ENCODE measurements around the gene HSPB8. TPM values are rescaled to one million over a fixed set of nuclear protein-coding genes. Genes with fewer than 3 reads are reported as not detected.
A peak's percentile ranks its signal among the peaks of the same experiment; 100 is the strongest.

The HSPB8 gene
- total and polyA plus RNA-seq, 9 donors = 125 to 221 (median 183) TPM

GRCh38 chr12:119147847-119148448, 30.8 kb upstream of the HSPB8 start:
- peaks cover 7% of the 10 kb centered on the region for H3K9me3 ChIP-seq (replicated peaks; ENCODE audit: control insufficient read depth, low read depth, low read length)
- H3K4me1 ChIP-seq (ENCODE audit: control insufficient read depth, insufficient read depth, low read length) = no peaks in the 10 kb centered on the region
- H3K27ac ChIP-seq (ENCODE audit: low read length) = no peak overlapping the region
- 54% methylated on average over 2 of the region's 2 CpGs for WGBS (ENCODE audit: insufficient coverage)
- DNase-seq = no peak
- no peak overlapping the region for H3K4me3 ChIP-seq (ENCODE audit: low read length)
- H3K27me3 ChIP-seq (ENCODE audit: control insufficient read depth, insufficient read depth, low read length) = peaks cover 10% of the 10 kb centered on the region
- no peaks in the 10 kb centered on the region for H3K36me3 ChIP-seq (ENCODE audit: control insufficient read depth, insufficient read depth, low read length)

- no peak overlapping the region for H3K4me3 ChIP-seq (ENCODE audit: low read length)
- H3K4me1 ChIP-seq (ENCODE audit: control insufficient read depth, insufficient read depth, low read length) = peaks cover 8% of the 10 kb centered on the region
- H3K27ac ChIP-seq (ENCODE audit: low read length) = no peak overlapping the region
- 80% methylated on average over 7 of the region's 7 CpGs for WGBS (ENCODE audit: insufficient coverage)
- peaks cover 16% of the 10 kb centered on the region for H3K27me3 ChIP-seq (ENCODE audit: control insufficient read depth, insufficient read depth, low read length)
- peaks cover 7% of the 10 kb centered on the region for H3K9me3 ChIP-seq (replicated peaks; ENCODE audit: control insufficient read depth, low read depth, low read length)
- no peaks in the 10 kb centered on the region for H3K36me3 ChIP-seq (ENCODE audit: control insufficient read depth, insufficient read depth, low read length)
- DNase-seq = no peak
Measured at GRCh38 chr12:119149270-119149669, 29.5 kb upstream of the HSPB8 start.

- DNase-seq = no peak
- no peak overlapping the region for H3K27ac ChIP-seq (ENCODE audit: low read length)
- H3K27me3 ChIP-seq (ENCODE audit: control insufficient read depth, insufficient read depth, low read length) = peaks cover 15% of the 10 kb centered on the region
- H3K9me3 ChIP-seq (replicated peaks; ENCODE audit: control insufficient read depth, low read depth, low read length) = peaks cover 7% of the 10 kb centered on the region
- peaks cover 13% of the 10 kb centered on the region for H3K4me1 ChIP-seq (ENCODE audit: control insufficient read depth, insufficient read depth, low read length)
- H3K36me3 ChIP-seq (ENCODE audit: control insufficient read depth, insufficient read depth, low read length) = no peaks in the 10 kb centered on the region
- no peak overlapping the region for H3K4me3 ChIP-seq (ENCODE audit: low read length)
- no CpG with 5 or more reads among the region's 1 CpG for WGBS (ENCODE audit: insufficient coverage)
Measured at GRCh38 chr12:119151445-119152026, 27.2 kb upstream of the HSPB8 start.

GRCh38 chr12:119153477-119154434, 25.0 kb upstream of the HSPB8 start:
- Histone ChIP-seq H3K27me3 (ENCODE audit: control insufficient read depth, insufficient read depth, low read length) (peaks cover 15% of the 10 kb centered on the region), H3K27ac (ENCODE audit: low read length) (no peak overlapping the region), H3K9me3 (replicated peaks; ENCODE audit: control insufficient read depth, low read depth, low read length) (peaks cover 7% of the 10 kb centered on the region), H3K36me3 (ENCODE audit: control insufficient read depth, insufficient read depth, low read length) (no peaks in the 10 kb centered on the region), H3K4me1 (ENCODE audit: control insufficient read depth, insufficient read depth, low read length) (peaks cover 34% of the 10 kb centered on the region), H3K4me3 (ENCODE audit: low read length) (no peak overlapping the region)
- DNase-seq = peak; percentile 35
- 19% methylated on average over 39 of the region's 49 CpGs for WGBS (ENCODE audit: insufficient coverage)

- Histone ChIP-seq H3K9me3 (replicated peaks; ENCODE audit: control insufficient read depth, low read depth, low read length) (peaks cover 7% of the 10 kb centered on the region), H3K36me3 (ENCODE audit: control insufficient read depth, insufficient read depth, low read length) (no peaks in the 10 kb centered on the region), H3K27me3 (ENCODE audit: control insufficient read depth, insufficient read depth, low read length) (peaks cover 15% of the 10 kb centered on the region), H3K27ac (ENCODE audit: low read length) (no peak overlapping the region), H3K4me3 (ENCODE audit: low read length) (no peak overlapping the region), H3K4me1 (ENCODE audit: control insufficient read depth, insufficient read depth, low read length) (peaks cover 40% of the 10 kb centered on the region)
- 0% methylated on average over 2 of the region's 11 CpGs for WGBS (ENCODE audit: insufficient coverage)
- no peak for DNase-seq
Measured at GRCh38 chr12:119154435-119154818, 24.3 kb upstream of the HSPB8 start.

GRCh38 chr12:119156401-119157044, 22.2 kb upstream of the HSPB8 start:
- H3K27me3 ChIP-seq (ENCODE audit: control insufficient read depth, insufficient read depth, low read length) = peaks cover 15% of the 10 kb centered on the region
- WGBS (ENCODE audit: insufficient coverage) = 59% methylated on average over 26 of the region's 35 CpGs
- H3K9me3 ChIP-seq (replicated peaks; ENCODE audit: control insufficient read depth, low read depth, low read length) = peaks cover 3% of the 10 kb centered on the region
- peak overlapping the region; percentile 95 for H3K27ac ChIP-seq (ENCODE audit: low read length)
- H3K36me3 ChIP-seq (ENCODE audit: control insufficient read depth, insufficient read depth, low read length) = no peaks in the 10 kb centered on the region
- peaks cover 47% of the 10 kb centered on the region for H3K4me1 ChIP-seq (ENCODE audit: control insufficient read depth, insufficient read depth, low read length)
- peak overlapping the region; percentile 8 for H3K4me3 ChIP-seq (ENCODE audit: low read length)
- DNase-seq = peak; percentile 31

- 70% methylated on average over 6 of the region's 6 CpGs for whole genome bisulfite sequencing (ENCODE audit: insufficient coverage)
- peak; percentile 72 for DNase-seq
- peaks cover 15% of the 10 kb centered on the region for H3K27me3 ChIP-seq (ENCODE audit: control insufficient read depth, insufficient read depth, low read length)
- no peaks in the 10 kb centered on the region for H3K9me3 ChIP-seq (replicated peaks; ENCODE audit: control insufficient read depth, low read depth, low read length)
- no peaks in the 10 kb centered on the region for H3K36me3 ChIP-seq (ENCODE audit: control insufficient read depth, insufficient read depth, low read length)
- H3K4me3 ChIP-seq (ENCODE audit: low read length) = no peak overlapping the region
- H3K27ac ChIP-seq (ENCODE audit: low read length) = peak overlapping the region; percentile 95
- H3K4me1 ChIP-seq (ENCODE audit: control insufficient read depth, insufficient read depth, low read length) = peaks cover 47% of the 10 kb centered on the region
Measured at GRCh38 chr12:119157528-119157927, 21.2 kb upstream of the HSPB8 start.

GRCh38 chr12:119157978-119158377, 20.8 kb upstream of the HSPB8 start:
- H3K27me3 ChIP-seq (ENCODE audit: control insufficient read depth, insufficient read depth, low read length) = peaks cover 15% of the 10 kb centered on the region
- peak overlapping the region; percentile 95 for H3K27ac ChIP-seq (ENCODE audit: low read length)
- DNase-seq = peak; percentile 83
- WGBS (ENCODE audit: insufficient coverage) = no CpG with 5 or more reads among the region's 7 CpGs
- H3K4me1 ChIP-seq (ENCODE audit: control insufficient read depth, insufficient read depth, low read length) = peaks cover 47% of the 10 kb centered on the region
- H3K9me3 ChIP-seq (replicated peaks; ENCODE audit: control insufficient read depth, low read depth, low read length) = no peaks in the 10 kb centered on the region
- no peak overlapping the region for H3K4me3 ChIP-seq (ENCODE audit: low read length)
- no peaks in the 10 kb centered on the region for H3K36me3 ChIP-seq (ENCODE audit: control insufficient read depth, insufficient read depth, low read length)

- no peak overlapping the region for H3K4me3 ChIP-seq (ENCODE audit: low read length)
- DNase-seq = peak; percentile 72
- peaks cover 12% of the 10 kb centered on the region for H3K27me3 ChIP-seq (ENCODE audit: control insufficient read depth, insufficient read depth, low read length)
- no peaks in the 10 kb centered on the region for H3K9me3 ChIP-seq (replicated peaks; ENCODE audit: control insufficient read depth, low read depth, low read length)
- 51% methylated on average over 6 of the region's 7 CpGs for WGBS (ENCODE audit: insufficient coverage)
- peak overlapping the region; percentile 95 for H3K27ac ChIP-seq (ENCODE audit: low read length)
- peaks cover 47% of the 10 kb centered on the region for H3K4me1 ChIP-seq (ENCODE audit: control insufficient read depth, insufficient read depth, low read length)
- no peaks in the 10 kb centered on the region for H3K36me3 ChIP-seq (ENCODE audit: control insufficient read depth, insufficient read depth, low read length)
Measured at GRCh38 chr12:119158402-119158801, 20.3 kb upstream of the HSPB8 start.

GRCh38 chr12:119159844-119160243, 18.9 kb upstream of the HSPB8 start:
- Histone ChIP-seq H3K27me3 (ENCODE audit: control insufficient read depth, insufficient read depth, low read length) (no peaks in the 10 kb centered on the region), H3K4me3 (ENCODE audit: low read length) (no peak overlapping the region), H3K36me3 (ENCODE audit: control insufficient read depth, insufficient read depth, low read length) (no peaks in the 10 kb centered on the region), H3K9me3 (replicated peaks; ENCODE audit: control insufficient read depth, low read depth, low read length) (no peaks in the 10 kb centered on the region), H3K27ac (ENCODE audit: low read length) (peak overlapping the region; percentile 95), H3K4me1 (ENCODE audit: control insufficient read depth, insufficient read depth, low read length) (peaks cover 39% of the 10 kb centered on the region)
- DNase-seq = no peak
- WGBS (ENCODE audit: insufficient coverage) = 76% methylated on average over 2 of the region's 2 CpGs

All from muscle of leg (tissue), 11 donors.